ENCODE data around the gene CNPY2.
"Not testable (repeated sequence)": the region's sequence is repeated elsewhere in the genome, so short reads cannot be mapped to it uniquely, and the experiment has no call there.

Gene CNPY2

DNA sequence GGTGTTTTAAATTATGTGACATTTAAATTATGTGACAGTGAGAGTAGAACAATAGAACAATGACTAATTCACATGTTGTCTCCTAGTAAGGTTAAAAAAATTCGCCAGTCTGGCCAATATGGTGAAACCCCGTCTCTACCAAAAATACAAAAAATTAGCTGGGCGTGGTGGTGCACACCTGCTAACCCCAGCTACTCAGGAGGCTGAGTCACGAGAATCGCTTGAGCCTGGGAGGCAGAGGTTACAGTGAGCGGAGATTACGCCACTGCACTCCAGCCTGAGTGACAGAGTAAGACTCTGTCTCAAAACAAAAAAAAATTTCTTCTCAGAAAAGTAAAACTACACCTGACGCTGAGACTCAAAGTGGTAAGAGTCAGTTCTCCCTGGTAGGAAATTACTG, 18.4 kb downstream of the CNPY2 start:
- no peak for DNase-seq

DNA sequence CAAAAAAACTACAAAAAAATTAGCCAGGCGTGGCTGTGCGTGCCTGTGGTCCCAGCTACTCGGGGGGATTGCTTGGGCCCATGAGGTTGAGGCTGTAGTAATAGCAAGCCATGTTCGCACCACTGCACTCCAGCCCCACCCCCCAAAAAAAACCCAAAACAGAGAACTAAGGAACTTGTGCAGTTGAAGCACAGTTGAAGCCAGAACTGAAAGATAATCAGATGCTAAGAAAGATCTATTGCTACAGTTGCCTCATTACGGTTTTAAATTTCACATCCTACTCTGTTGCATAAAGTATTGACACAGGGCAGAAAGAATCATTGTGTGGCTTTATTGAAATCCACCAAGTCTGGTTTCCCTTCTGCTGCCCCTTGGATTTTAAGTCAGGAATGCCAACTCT, 19.5 kb downstream of the CNPY2 start:
- DNase-seq, result no peak

DNA sequence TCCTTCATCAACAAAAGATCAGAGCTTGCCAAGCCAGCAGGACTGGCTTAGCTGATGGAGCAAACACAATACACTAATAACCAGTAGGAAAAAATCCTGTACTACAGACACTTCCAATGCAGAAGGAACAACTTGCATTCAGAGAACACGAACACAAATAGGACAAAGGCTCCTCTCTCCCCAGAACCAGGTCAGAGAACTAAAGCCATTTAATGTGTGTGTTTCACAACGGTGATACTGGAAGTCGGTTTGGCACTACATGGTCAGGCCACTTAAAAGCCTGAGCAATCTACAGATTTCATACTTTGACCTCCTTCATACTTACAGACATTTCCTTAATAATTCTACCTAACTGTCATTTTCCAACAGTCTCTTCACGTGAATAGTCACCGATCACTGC, 22.0 kb downstream of the CNPY2 start:
- no peak for DNase-seq

DNA sequence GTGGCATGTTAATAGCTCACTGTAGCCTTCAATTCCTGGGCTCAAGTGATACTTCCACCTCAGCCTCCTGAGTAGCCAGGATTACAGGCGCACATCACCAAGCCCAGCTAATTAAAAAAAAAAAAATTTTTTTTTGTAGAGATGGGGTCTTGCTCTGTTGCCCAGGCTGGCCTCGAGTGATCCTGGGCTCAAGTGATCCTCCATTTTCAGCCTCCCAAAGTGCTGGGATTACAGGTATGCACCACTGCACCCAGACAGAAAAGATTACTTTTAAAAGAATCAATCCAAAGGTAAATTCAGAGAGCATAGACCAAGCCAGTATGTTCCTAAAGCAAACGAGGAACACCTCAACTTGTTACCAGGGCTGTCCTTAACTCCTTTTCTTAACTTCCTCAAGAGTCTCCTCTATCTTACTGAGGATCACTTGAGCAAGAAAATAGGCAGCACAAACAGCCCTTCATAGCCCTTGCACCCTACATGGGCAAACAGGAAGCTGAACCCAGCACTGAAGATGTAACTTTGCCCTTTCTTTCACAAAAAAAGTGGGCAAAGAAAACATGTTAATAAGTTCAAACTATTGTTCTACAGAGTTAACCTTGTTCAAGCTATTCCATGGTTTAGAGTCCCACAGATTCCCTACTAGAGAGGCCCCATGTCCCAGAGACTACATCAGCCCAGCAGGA, 26.9 kb downstream of the CNPY2 start:
- no peak for DNase-seq

DNA sequence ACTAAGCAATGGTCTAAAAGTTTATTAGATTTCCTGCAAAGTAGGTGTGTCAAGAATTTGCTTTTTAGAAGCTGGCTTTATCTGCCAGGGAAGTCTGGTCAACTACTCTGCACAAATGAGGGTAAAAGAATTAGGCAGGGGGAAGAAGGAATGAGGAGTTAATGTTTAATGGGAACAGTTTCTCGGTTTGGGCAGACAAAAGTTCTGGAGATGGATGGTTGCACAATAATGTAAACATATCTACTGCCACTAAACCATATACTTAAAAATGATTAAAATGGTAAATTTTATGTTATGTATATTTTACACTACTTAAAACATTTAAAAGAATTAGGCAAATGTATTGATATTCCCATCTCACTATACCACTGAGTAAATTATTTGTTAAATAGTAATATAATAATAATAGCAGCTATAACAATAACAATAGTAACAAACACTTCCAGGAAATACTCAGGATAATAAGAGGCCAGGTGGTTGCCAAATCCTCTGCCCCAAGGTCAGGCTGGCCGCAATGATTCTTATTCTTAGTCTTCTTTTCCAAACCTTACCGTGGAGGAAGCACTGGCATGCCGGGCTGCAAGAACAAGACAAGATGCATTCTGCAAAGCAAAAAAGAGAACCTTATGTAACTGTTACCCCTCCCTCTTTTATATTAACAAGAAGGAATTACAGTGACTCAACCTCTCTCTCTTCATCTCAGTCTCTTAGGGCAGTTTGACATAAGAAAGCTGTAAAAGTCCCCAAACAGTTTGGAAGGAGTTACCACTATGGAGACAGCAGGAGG, 29.6 kb downstream of the CNPY2 start:
- no peak for DNase-seq

DNA sequence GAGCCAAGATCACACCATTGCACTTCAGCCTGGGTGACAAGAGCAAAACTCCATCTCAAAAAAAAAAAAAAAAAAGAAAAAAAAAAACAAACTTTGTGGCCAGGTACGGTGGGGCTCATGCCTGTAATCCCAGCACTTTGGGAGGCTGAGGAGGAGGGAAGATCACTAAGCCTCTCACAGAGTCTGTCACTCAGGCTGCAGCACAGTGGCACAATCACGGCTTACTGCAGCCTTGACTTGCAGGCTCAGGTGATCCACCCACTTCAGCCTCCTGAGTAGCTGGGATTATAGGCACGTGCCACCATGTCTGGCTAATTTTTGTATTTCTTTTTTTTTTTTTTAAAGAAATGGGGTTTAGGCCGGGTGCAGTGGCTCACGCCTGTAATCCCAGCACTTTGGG, 31.5 kb downstream of the CNPY2 start:
- not testable (repeated sequence) for DNase-seq

DNA sequence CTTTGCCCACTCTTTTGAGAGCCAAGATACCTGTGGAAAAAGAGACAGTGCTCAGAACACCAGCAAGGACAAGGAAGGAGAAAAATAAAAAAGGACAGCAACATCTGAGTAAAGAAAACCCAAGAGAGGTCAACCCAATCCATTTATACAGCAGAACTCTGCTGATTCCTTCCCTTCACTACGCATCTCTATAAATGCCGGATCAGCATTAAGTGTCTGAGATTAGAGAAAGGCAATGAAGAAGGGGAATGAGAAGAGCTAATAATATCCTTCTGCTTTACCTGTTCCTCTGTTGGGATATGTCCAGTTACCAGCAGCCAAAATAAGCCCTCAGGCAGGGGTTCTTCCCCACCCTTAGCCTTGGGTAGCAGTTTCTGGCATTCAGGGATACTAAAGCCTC, 33.2 kb downstream of the CNPY2 start:
- no peak for DNase-seq

DNA sequence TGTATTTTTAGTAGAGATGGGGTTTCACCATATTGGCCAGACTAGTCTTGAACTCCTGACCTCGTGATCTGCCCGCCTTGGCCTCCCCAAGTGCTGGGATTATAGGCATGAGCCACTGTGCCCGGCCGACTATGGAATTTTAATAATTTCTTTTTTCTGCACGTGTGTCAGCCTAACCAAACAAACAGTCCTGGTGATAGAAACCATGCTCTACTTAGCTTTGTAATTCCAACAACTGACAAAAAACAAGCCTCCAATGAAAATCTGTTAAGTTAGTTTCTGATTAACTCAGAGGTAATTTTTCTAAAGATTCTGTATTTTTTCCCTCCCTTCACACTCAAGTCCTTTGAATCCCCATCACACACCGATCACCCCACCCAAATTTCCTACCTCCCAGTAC, 33.8 kb downstream of the CNPY2 start:
- DNase-seq, result no peak

DNA sequence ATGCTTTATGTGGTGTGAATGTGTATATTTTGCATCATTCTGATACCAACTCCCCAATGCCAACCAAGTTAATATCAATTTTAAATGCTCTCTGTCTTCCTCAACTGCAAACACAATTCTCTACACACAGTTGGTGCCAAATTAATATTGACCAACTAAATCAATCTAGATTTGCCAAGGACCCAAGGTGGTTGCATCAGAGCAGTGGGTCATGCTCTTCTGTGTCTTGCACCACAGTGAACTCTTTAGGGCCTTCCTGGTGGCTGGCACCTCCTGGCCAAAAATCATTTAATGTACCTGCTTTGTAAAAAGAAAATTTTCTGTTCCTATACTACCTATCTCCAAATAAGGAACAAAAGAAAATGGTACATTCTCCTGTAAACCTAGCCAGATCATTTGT, 34.9 kb downstream of the CNPY2 start:
- DNase-seq, result no peak

DNA sequence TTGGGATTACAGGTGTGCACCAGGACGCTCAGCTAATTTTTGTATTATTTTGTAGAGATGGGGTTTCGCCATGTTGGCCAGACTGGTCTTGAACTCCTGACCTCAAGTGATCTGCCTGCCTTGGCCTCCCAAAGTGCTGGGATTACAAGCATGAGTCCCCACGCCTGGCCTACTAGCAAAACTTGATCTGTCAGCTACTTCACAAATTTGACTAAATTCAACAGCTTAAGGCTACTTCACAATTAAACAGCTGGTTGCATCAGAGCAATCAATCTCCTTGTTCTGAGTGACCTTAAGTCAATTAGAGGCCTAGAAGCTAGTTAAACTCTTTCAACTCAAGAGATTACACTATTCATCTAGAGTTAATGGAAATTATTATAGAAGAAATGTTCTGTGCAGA, 36.9 kb downstream of the CNPY2 start:
- no peak for DNase-seq

DNA sequence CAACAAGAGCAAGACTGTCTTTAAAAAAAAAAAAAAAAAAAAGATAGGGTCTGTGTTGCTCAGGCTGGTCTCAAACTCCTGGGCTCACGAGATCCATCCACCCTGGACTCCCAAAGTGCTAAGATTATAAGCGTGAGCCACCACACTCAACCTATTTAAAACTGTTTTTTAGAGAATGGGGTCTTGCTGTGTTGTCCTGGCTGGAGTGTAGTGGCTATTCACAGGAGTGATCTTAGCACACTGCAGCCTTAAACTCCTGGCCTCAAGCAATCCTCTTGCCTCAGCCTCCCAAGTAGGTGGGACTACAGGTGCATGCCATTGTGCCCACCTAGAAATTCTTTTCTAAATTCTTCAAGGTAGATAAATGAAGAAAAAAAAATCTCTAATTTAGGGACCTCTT, 41.5 kb downstream of the CNPY2 start:
- no peak for DNase-seq

DNA sequence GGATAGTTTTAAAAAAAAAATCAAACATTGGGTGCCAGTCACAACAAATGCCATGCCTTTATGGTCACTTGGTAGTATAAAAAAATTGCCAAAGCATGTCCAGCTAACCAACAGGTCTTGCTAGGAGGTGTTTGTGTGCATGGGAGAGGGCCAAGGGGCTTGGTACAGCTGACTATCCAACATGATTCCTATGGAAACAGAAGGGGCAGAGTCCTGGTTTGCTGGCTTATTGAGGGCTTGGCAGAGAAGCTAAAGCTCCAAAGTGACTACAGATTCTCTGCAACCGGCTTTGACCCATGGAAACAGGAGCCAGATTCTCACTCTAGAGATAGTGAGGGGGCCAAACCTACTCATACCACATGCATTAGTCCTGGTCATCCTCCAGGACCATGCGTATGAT, 43.3 kb downstream of the CNPY2 start:
- DNase-seq, result not testable (repeated sequence)

DNA sequence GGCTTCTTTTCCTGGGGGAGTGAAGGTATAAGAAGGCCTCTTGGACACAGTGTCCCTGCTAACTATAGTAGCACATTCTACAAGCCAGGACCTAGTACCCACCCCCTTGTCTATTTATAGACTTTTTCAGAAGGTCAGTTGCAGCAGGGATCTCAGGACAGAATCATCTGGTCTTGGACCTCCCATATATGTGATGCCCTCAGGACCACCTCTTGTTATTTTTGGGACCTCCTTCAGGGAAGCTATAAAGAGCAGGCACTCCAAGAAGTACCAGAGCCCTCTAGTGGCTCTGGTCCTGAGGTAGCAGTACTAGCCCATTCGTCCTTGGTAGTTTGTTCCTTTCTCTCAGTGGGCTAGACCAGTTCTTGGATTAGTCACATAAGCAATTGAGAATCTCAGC, 44.8 kb downstream of the CNPY2 start:
- DNase-seq, result peak; percentile 12

DNA sequence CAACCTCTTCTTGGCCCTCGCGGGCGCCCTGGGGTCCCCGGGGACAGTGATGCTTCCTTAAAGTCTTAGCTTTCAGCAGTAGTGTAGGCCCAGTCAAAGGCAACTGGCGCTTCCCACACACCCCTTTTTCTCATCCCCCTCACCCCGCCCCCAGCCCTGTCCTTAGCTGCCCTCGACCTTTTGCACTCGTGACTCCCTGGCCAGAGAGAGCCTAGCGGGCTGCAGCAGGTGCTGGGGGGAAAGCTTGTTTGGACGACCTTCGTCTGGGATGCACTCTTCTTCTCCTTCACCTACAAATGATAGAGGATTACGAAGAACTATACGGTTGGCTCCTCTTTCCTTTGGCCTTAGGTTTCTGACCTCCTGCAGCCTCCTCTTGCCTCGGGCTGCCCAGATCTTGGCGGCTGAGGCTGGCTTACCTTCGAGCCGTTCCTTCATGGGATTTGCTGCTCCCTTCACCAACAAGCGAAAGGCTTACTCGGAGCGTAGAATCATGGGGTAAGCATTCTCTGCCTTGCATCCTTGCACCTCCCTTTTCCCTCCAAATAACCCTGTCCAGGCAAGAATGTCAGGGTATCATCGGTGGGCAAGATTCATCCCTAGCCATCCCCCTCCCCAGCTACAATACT, 48.2 kb downstream of the CNPY2 start:
- no peak for DNase-seq

DNA sequence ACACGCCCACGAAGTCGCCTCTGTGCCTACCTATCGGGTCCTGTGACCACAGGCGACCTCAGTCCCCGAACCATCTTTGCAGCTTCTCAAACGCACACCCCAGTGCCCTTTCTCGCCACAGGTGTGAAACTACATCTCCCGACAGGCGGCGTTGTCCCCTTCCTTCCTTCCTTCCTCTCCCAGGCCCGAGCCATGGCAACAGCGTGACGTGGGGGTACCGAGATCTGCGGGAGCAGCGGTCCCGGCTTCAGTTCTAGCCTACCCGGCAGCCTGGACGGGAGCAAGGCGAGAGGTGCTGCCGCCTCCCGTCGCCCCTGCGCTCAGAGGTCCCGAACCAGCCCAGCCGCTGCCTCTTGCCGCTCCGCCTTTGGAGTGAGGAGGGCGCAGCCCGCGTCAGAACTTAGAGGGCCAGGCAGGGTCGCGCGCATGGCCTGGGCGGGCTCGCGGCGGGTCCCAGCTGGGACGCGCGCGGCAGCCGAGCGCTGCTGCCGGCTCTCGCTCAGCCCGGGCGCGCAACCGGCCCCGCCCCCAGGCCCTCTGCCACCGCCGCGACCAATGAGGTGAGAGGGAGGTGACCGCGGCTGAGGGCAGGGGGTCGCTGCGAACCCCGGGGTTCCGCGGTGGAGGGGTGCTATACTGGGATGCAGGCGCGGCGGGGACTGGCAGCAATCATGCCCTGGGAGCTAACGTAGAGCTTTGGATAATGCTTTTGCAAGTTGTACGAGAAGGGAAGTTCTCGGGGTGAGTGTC, 48.9 kb downstream of the CNPY2 start, which contains the start of gene COQ10A:
COQ10A (plus strand) TSS at position 250 of the 750 bp plus-strand sequence; CDS start at position 427, 177 bp downstream.
- peak; percentile 92 for DNase-seq

DNA sequence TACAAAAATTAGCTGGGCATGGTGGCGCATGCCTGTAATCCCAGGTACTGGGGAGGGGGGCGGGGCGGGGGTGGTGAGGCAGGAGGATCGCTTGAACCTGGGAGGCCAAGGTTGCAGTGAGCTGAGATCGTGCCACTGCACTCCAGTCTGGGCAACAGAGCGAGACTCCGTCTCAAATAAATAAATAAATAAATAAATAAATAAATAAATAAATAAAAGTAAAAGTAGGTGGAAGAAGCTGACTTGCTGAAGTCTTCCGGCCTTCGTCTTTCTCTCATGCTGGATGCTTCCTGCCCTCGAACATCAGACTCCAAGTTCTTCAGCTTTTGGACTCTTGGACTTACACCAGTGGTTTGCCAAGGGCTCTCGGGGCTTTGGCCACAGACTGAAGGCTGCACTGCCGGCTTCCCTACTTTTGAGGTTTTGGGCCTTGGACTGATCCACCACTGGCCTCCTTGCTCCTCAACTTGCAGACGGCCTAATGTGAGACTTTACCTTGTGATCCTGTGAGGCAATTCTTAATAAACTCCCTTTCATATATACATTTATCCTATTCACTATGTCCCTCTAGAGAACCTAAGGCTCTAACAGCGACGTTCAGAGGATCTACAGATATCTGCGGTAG, 49.6 kb downstream of the CNPY2 start:
- not testable (repeated sequence) for DNase-seq

DNA sequence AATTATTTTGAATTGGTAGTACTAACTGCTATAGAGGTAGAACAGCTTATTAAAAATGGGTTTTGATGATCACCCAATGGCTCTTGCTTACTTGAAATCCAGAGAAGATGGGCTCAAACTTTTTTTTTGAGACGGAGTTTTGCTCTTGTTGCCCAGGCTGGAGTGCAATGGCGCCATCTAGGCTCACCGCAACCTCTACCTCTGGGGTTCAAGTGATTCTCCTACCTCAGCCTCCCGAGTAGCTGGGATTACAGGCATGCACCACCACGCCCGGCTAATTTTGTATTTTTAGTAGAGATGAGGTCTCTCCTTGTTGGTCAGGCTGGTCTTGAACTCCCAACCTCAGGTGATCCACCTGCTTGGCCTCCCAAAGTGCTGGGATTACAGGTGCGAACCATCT, 52.8 kb downstream of the CNPY2 start:
- not testable (repeated sequence) for DNase-seq

DNA sequence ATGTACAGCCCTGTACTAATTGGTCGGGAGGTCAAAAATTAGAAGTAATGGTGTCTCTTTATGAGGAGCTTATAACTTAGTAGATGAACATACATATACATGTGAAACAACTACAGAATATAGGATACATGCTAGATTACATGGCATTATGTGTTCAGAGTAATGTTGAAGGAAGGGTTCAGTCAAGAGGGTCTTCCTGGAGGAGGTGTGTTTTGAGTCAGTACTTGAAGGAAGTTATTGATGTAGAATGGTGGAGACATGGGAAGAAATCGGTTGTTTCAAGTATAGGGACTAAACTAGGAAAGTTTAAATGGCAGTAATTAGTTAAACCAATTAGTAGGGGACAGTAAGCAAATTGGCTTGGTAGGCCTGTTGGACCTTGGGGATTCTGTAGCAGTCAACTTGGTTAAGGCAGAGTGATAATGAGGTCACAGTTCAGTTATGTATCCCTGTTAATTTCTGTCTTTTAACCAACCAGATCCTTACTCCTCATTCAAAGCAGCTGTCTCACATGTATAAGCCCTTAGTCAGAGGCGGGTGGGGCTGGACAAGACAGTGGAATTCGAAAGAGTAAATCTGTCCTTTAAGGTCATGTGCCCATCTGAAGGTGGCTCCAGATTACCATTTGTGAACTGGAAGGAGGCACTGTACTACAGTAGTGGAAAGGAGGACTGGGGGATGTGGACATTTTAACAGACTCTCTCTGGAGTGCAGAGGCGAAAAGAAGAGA, 54.1 kb downstream of the CNPY2 start:
- DNase-seq, result no peak

DNA sequence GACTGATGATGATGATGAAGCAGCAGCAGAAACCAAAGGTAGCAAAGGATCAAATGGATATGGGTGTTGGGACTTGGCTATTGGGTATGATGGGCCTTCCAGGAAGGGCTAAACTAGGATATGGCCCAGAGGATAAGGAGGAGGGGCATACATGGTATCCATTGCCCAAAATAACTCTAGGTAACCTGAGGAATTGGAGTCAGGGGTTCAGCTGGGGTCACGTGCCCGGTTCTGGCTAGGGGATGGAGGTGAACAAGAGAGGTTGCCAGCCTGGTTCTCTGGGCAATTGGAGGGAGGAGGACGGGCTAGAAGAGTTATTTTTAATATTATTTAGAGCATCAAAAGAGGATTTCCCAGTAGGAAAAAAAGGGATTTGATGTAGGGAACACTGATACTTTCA, 54.9 kb downstream of the CNPY2 start:
- DNase-seq, result no peak

DNA sequence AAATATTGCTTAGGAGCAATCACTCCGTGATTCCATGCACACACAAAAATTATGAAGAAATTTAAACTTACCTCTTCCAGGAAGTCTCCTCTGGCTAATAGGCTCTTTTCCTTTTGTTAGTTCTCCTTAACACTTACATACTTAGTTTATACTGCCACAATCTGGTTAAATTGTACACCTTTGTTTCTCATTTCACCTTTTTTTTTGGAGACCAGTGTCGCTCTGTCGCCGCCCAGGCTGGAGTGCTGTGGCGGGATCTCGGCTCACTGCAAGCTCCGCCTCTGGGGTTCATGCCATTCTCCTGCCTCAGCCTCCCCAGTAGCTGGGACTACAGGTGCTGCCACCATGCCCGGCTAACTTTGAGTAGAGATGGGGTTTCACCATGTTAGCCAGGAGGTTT, 55.4 kb downstream of the CNPY2 start:
- DNase-seq, result no peak

All from CD4-positive, alpha-beta T cell treated with Interleukin-10 for 1 hour (primary cell).